MCF 10A (cell line): Measurements from ENCODE around the gene IREB2. TPM values are rescaled to one million over a fixed set of nuclear protein-coding genes. Genes with fewer than 3 reads are reported as not detected.
"Not testable (repeated sequence)": the region's sequence is repeated elsewhere in the genome, so short reads cannot be mapped to it uniquely, and the experiment has no call there.

Source experiments
- BruUV-seq: library from RNA; stranded (reverse); fragments of 400-500 nt; replicated peaks from 2 replicates; lab custom pipeline; 2021; lab: Mats Ljungman, UMichigan
- CTCF ChIA-PET: fragments of 300-600 bp; sonication (Branson Sonifier 250); formaldehyde crosslinking; extraction: SDS; loops from one replicate; lab custom pipeline; 2021; ENCODE audit warnings: antibody characterized with exemption, inconsistent platforms; lab: Yijun Ruan, JAX
- POLR2A ChIA-PET: fragments of 300-600, 350-650 bp; sonication (Branson Sonifier 250); formaldehyde crosslinking; extraction: SDS; loops from one replicate; lab custom pipeline; 2020; ENCODE audit warnings: antibody characterized with exemption, inconsistent platforms; lab: Yijun Ruan, JAX
- DNase-seq: peaks from one replicate; pipeline ENCODE4 v3.0.0-alpha.2; 2018; ENCODE audit not compliant: unreplicated experiment
- H3K27ac Mint-ChIP-seq: one replicate; pipeline ENCODE4 v1.8.0; 2022; ENCODE audit warnings: mild to moderate bottlenecking, low read depth, mixed read lengths; ENCODE audit not compliant: unreplicated experiment
- H3K27me3 Mint-ChIP-seq: one replicate; pipeline ENCODE4 v1.8.0; 2022; ENCODE audit warnings: mixed read lengths; ENCODE audit not compliant: insufficient read depth, unreplicated experiment
- H3K36me3 Mint-ChIP-seq: one replicate; pipeline ENCODE4 v1.8.0; 2022; ENCODE audit warnings: mild to moderate bottlenecking, moderate library complexity, mixed read lengths; ENCODE audit not compliant: insufficient read depth, unreplicated experiment
- H3K4me1 Mint-ChIP-seq: one replicate; pipeline ENCODE4 v1.8.0; 2022; ENCODE audit warnings: mixed read lengths; ENCODE audit not compliant: insufficient read depth, unreplicated experiment
- H3K4me3 Mint-ChIP-seq: one replicate; pipeline ENCODE4 v1.8.0; 2022; ENCODE audit warnings: mild to moderate bottlenecking, moderate library complexity, mixed read lengths; ENCODE audit not compliant: unreplicated experiment
- H3K9me3 Mint-ChIP-seq: one replicate; pipeline ENCODE4 v1.8.0; 2022; ENCODE audit warnings: mixed read lengths; ENCODE audit not compliant: unreplicated experiment
- CTCF ChIP-seq: fragments of 200-600 bp; IDR thresholded peaks from one replicate; pipeline ENCODE4 v1.8.0; 2022; ENCODE audit warnings: antibody characterized with exemption, mild to moderate bottlenecking; ENCODE audit not compliant: unreplicated experiment
- intact Hi-C: fragments of 100-400 bp; cut with micrococcal nuclease; formaldehyde crosslinking; loops from 2 replicates; pipeline ENCODE4 v1.14.1; 2022
- total RNA-seq: library from RNA; stranded (reverse); gene quantifications from 2 replicates; pipeline ENCODE4 v1.2.3, GENCODE V29; 2022

Gene IREB2
- total RNA-seq, 1 experiment from 2014 or later: 43.4 TPM

- CTCF ChIA-PET: interaction anchor here (1.0 to 1.1 kb wide), 2 partner anchors 23 to 91 kb away, joined by 3 to 4 read pairs; no protein-coding TSS in a partner anchor
- no peak overlapping the region for H3K4me3 Mint-ChIP-seq
- POLR2A ChIA-PET: no interaction called here
These were observed 38.9 kb upstream of the IREB2 start for GRCh38 chr15:78399091-78399490.

GRCh38 chr15:78402061-78402610 lies 35.9 kb upstream of the IREB2 start:
- no peaks in the 10 kb centered on the region for H3K9me3 Mint-ChIP-seq
- no TSS peak for BruUV-seq

More at GRCh38 chr15:78399091-78399490, 38.9 kb upstream of the IREB2 start:
- no peaks in the 10 kb centered on the region for H3K27me3 Mint-ChIP-seq
- H3K27ac Mint-ChIP-seq: no peak overlapping the region
- H3K4me1 Mint-ChIP-seq: no peaks in the 10 kb centered on the region
- DNase-seq: no peak
- no TSS peak for BruUV-seq
- H3K9me3 Mint-ChIP-seq: no peaks in the 10 kb centered on the region
- TF ChIP-seq CTCF: no peak
- intact Hi-C loops: no loop called here
- no peaks in the 10 kb centered on the region for H3K36me3 Mint-ChIP-seq

GRCh38 chr15:78404125-78404524 lies 33.9 kb upstream of the IREB2 start:
- Mint-ChIP-seq H3K4me3 (no peak overlapping the region), H3K9me3 (no peaks in the 10 kb centered on the region), H3K36me3 (no peaks in the 10 kb centered on the region), H3K27ac (no peak overlapping the region), H3K27me3 (no peaks in the 10 kb centered on the region), H3K4me1 (peaks cover 6% of the 10 kb centered on the region)
- intact Hi-C loops: no loop called here
- no TSS peak for BruUV-seq
- ChIA-PET CTCF (interaction anchor here (0.7 to 1.1 kb wide), 4 partner anchors 9 to 95 kb away, joined by 3 to 5 read pairs (median 4); no protein-coding TSS in a partner anchor), POLR2A (no interaction called here)
- no peak for TF ChIP-seq CTCF
- DNase-seq: no peak

More at GRCh38 chr15:78402061-78402610, 35.9 kb upstream of the IREB2 start:
- no peaks in the 10 kb centered on the region for H3K27me3 Mint-ChIP-seq
- ChIA-PET CTCF (no interaction called here), POLR2A (no interaction called here)
- H3K4me1 Mint-ChIP-seq: no peaks in the 10 kb centered on the region
- no peaks in the 10 kb centered on the region for H3K36me3 Mint-ChIP-seq
- H3K4me3 Mint-ChIP-seq: no peak overlapping the region
- no peak for DNase-seq
- H3K27ac Mint-ChIP-seq: no peak overlapping the region
- no peak for TF ChIP-seq CTCF
- intact Hi-C loops: no loop called here

- H3K27me3 Mint-ChIP-seq, H3K9me3 Mint-ChIP-seq, H3K4me3 Mint-ChIP-seq, BruUV-seq, intact Hi-C loops, DNase-seq, H3K4me1 Mint-ChIP-seq, H3K36me3 Mint-ChIP-seq, H3K27ac Mint-ChIP-seq: not testable (repeated sequence)
- ChIA-PET POLR2A (interaction anchor here (0.7 kb wide), 1 partner anchor 20 kb away, joined by 4 read pairs; no protein-coding TSS in a partner anchor), CTCF (interaction anchor here (0.7 to 0.8 kb wide), 2 partner anchors 18 to 37 kb away, joined by 3 to 5 read pairs; no protein-coding TSS in a partner anchor)
These were observed 33.2 kb upstream of the IREB2 start for GRCh38 chr15:78404796-78405195.
